Measurements from ENCODE around the gene CREB3L4. TPM values are rescaled to one million over a fixed set of nuclear protein-coding genes. Genes with fewer than 3 reads are reported as not detected.

Gene CREB3L4
- total and polyA plus RNA-seq, 2 donors (not counting 3 experiments of a cell fraction or from before 2014, with no cell fraction given), result 8.1 to 12.1 TPM

- Histone ChIP-seq H3K79me2 (ENCODE audit: control insufficient read depth, insufficient read depth, low read length) (peaks cover 16% of the 10 kb centered on the region), H3K27ac (ENCODE audit: insufficient read depth, low read depth, low read length) (peak overlapping the region; percentile 4), H3K36me3 (ENCODE audit: control insufficient read depth in 2 of 2, extremely low read depth in 1 of 2, insufficient read depth in 2 of 2, low read length in 2 of 2) (peaks cover 3 to 15% of the 10 kb centered on the region in 2 experiments), H3K9ac (replicated peaks; ENCODE audit: extremely low read depth, insufficient read depth, low read length) (peak overlapping the region; percentile 67), H3K9me3 (replicated peaks; ENCODE audit: control insufficient read depth, insufficient read depth, low read length) (no peaks in the 10 kb centered on the region), H3K4me1 (ENCODE audit: control insufficient read depth, extremely low read depth, insufficient read depth, low read length) (peaks cover 10% of the 10 kb centered on the region), H3K4me3 (replicated peaks in 1 of 3; ENCODE audit: insufficient read depth in 1 of 3, low read depth in 1 of 3, low read length in 3 of 3) (peak overlapping the region; percentile 50 to 91 (median 70)), H4K20me1 (replicated peaks; ENCODE audit: control insufficient read depth, extremely low read depth, insufficient read depth, low read length) (no peaks in the 10 kb centered on the region), H3K9me1 (replicated peaks; ENCODE audit: control insufficient read depth, extremely low read depth, insufficient read depth, low read length) (no peaks in the 10 kb centered on the region), H3K4me2 (ENCODE audit: insufficient read depth, low read length) (peak overlapping the region; percentile 81), H3K27me3 (ENCODE audit: control insufficient read depth in 2 of 2, insufficient read depth in 2 of 2, low read length in 2 of 2) (no peaks in the 10 kb centered on the region), H2AFZ (ENCODE audit: low read depth, low read length) (peak overlapping the region; percentile 25)
- DNase-seq (ENCODE audit: low read depth, low spot score), result no peak
- BruUV-seq (replicated peaks), result no TSS peak
- ChIA-PET POLR2A (interaction anchor here (1.1 to 1.5 kb wide), 2 partner anchors 10 to 14 kb away, joined by 5 to 12 read pairs; partner anchors contain the start of genes CREB3L4 and SLC39A1), CTCF (interaction anchor here (1.1 to 3.9 kb wide), 10 partner anchors 9 to 179 kb away, joined by 3 to 21 read pairs (median 6); partner anchors contain the start of genes CRTC2, DENND4B, RAB13 and SLC39A1)
- peak; percentile 55 for FAIRE-seq
- TF ChIP-seq GATA2 (IDR thresholded peaks at IDR 0.05; ENCODE audit: insufficient read depth, insufficient read length, low read depth, low read length) (peak; percentile 14), POLR2A (IDR thresholded peaks at IDR 0.05; ENCODE audit: low read depth, low read length) (no peak)
- dilution Hi-C loops (cut with MboI; ENCODE audit: extremely low pct_ligation_motif_present, low sequenced_read_pairs), result no loop called here
- intact Hi-C loops (cut with micrococcal nuclease), result loop anchor here (1.0 to 2.0 kb wide), 3 partner anchors 9 to 19 kb away; partner anchors contain the start of genes CRTC2, RAB13 and SLC39A1
These were observed 9.1 kb downstream of the CREB3L4 start for GRCh38 chr1:153976819-153977249.

- peak within 1 kb of the TSS; percentile 4 for H3K27ac ChIP-seq (ENCODE audit: insufficient read depth, low read depth, low read length)
- H2AFZ ChIP-seq (ENCODE audit: low read depth, low read length), result peak within 1 kb of the TSS; percentile 83
- H3K9me1 ChIP-seq (replicated peaks; ENCODE audit: control insufficient read depth, extremely low read depth, insufficient read depth, low read length), result no peaks in the 10 kb centered on the region
- H3K9ac ChIP-seq (replicated peaks; ENCODE audit: extremely low read depth, insufficient read depth, low read length), result peak within 1 kb of the TSS; percentile 67
- ChIA-PET POLR2A (interaction anchor here (1.1 to 1.5 kb wide), 2 partner anchors 10 to 15 kb away, joined by 5 to 12 read pairs; partner anchors contain the start of genes CREB3L4 and SLC39A1), CTCF (interaction anchor here (0.6 to 3.9 kb wide), 12 partner anchors 9 to 180 kb away, joined by 3 to 21 read pairs (median 6); partner anchors contain the start of genes CREB3L4, CRTC2, DENND4B and RAB13)
- BruUV-seq (replicated peaks), result TSS peak; percentile 33
- no peaks in the 10 kb centered on the region for H4K20me1 ChIP-seq (replicated peaks; ENCODE audit: control insufficient read depth, extremely low read depth, insufficient read depth, low read length)
- peak within 1 kb of the TSS; percentile 81 for H3K4me2 ChIP-seq (ENCODE audit: insufficient read depth, low read length)
- peak; percentile 94 for FAIRE-seq
- no peaks in the 10 kb centered on the region for H3K27me3 ChIP-seq (ENCODE audit: control insufficient read depth in 2 of 2, insufficient read depth in 2 of 2, low read length in 2 of 2)
- no peaks in the 10 kb centered on the region for H3K9me3 ChIP-seq (replicated peaks; ENCODE audit: control insufficient read depth, insufficient read depth, low read length)
- no peak for TF ChIP-seq JUN (IDR thresholded peaks at IDR 0.05; ENCODE audit: borderline replicate concordance, insufficient read depth, insufficient read length, low read depth)
- TF ChIP-seq POLR2AphosphoS5 (IDR thresholded peaks at IDR 0.05; ENCODE audit: insufficient read depth, low read depth, low read length), result peak; percentile 88
- TF ChIP-seq GATA2 (IDR thresholded peaks at IDR 0.05; ENCODE audit: insufficient read depth, insufficient read length, low read depth, low read length), result no peak
- TF ChIP-seq FOS (IDR thresholded peaks at IDR 0.05; ENCODE audit: borderline replicate concordance, insufficient read depth, low read length), result no peak
- TF ChIP-seq CTCF (IDR thresholded peaks at IDR 0.05; ENCODE audit: extremely low read depth in 1 of 2, insufficient read depth in 1 of 2, low read depth in 1 of 2, low read length in 2 of 2), result no peak
- TF ChIP-seq EZH2 (IDR thresholded peaks at IDR 0.05; ENCODE audit: borderline replicate concordance, low read depth, low read length, severe bottlenecking), result no peak
- TF ChIP-seq MAX (IDR thresholded peaks at IDR 0.05; ENCODE audit: insufficient read depth, insufficient read length), result no peak
- peak; percentile 94 for TF ChIP-seq POLR2A (IDR thresholded peaks at IDR 0.05; ENCODE audit: low read depth, low read length)
- TF ChIP-seq MYC (IDR thresholded peaks at IDR 0.05; ENCODE audit: low read depth, low read length), result no peak
- dilution Hi-C loops (cut with MboI; ENCODE audit: extremely low pct_ligation_motif_present, low sequenced_read_pairs), result no loop called here
- intact Hi-C loops (cut with micrococcal nuclease), result loop anchor here (1.0 to 2.0 kb wide), 3 partner anchors 9 to 19 kb away; partner anchors contain the start of genes CRTC2, RAB13 and SLC39A1
- peak within 1 kb of the TSS; percentile 50 to 91 (median 70) for H3K4me3 ChIP-seq (replicated peaks in 1 of 3; ENCODE audit: insufficient read depth in 1 of 3, low read depth in 1 of 3, low read length in 3 of 3)
- H3K36me3 ChIP-seq (ENCODE audit: control insufficient read depth in 2 of 2, extremely low read depth in 1 of 2, insufficient read depth in 2 of 2, low read length in 2 of 2), result peaks cover 3 to 17% of the 10 kb centered on the region in 2 experiments
- peaks cover 10% of the 10 kb centered on the region for H3K4me1 ChIP-seq (ENCODE audit: control insufficient read depth, extremely low read depth, insufficient read depth, low read length)
- peak; percentile 82 for DNase-seq (ENCODE audit: low read depth, low spot score)
- peaks cover 16% of the 10 kb centered on the region for H3K79me2 ChIP-seq (ENCODE audit: control insufficient read depth, insufficient read depth, low read length)
These were observed 9.8 kb downstream of the CREB3L4 start, which contains the start of gene JTB for GRCh38 chr1:153977250-153978240. Gene JTB (minus strand): TSS chr1:153977674. CDS start chr1:153977252, 422 bp downstream.

Data from endothelial cell of umbilical vein (primary cell).